Neuronal stem cell (in vitro differentiated cells): ENCODE results near the gene VPS33B.

Experiments used
- DNase-seq: peaks from one replicate; pipeline ENCODE4 v3.0.0-alpha.2; 2013; ENCODE audit warnings: low spot score
- H2AFZ ChIP-seq: one replicate; pipeline ENCODE4 v1.6.1; 2013; ENCODE audit warnings: mild to moderate bottlenecking, low read length, inconsistent platforms
- H2AK5ac ChIP-seq: 2 replicates; pipeline ENCODE4 v1.6.1; 2013; ENCODE audit warnings: low read depth, mild to moderate bottlenecking, inconsistent platforms, low read length, moderate library complexity, mixed read lengths
- H2BK120ac ChIP-seq: 2 replicates; pipeline ENCODE4 v1.6.1; 2013; ENCODE audit warnings: low read depth, mild to moderate bottlenecking, inconsistent platforms, low read length, moderate library complexity, mixed read lengths
- H2BK12ac ChIP-seq: one replicate; pipeline ENCODE4 v1.6.1; 2013; ENCODE audit warnings: low read length, inconsistent platforms
- H2BK15ac ChIP-seq: 2 replicates; pipeline ENCODE4 v1.6.1; 2013; ENCODE audit warnings: mild to moderate bottlenecking, low read length, inconsistent platforms, mixed read lengths
- H2BK5ac ChIP-seq: one replicate; pipeline ENCODE4 v1.6.1; 2013; ENCODE audit warnings: inconsistent platforms, mild to moderate bottlenecking, low read length, moderate library complexity
- H3K14ac ChIP-seq: one replicate; pipeline ENCODE4 v1.6.1; 2013; ENCODE audit warnings: low read length, inconsistent platforms
- H3K18ac ChIP-seq: 2 replicates; pipeline ENCODE4 v1.6.1; 2013; ENCODE audit warnings: low read length, inconsistent platforms
- H3K23ac ChIP-seq: 2 replicates; pipeline ENCODE4 v1.6.1; 2013; ENCODE audit warnings: low read depth, mild to moderate bottlenecking, mixed read lengths, low read length, inconsistent platforms; ENCODE audit not compliant: poor library complexity
- H3K27ac ChIP-seq: replicated peaks from 3 replicates; pipeline ENCODE4 v1.5.1; 2013; ENCODE audit warnings: low read length, inconsistent platforms
- H3K27me3 ChIP-seq, 3 experiments: 2 replicates each; pipeline ENCODE4 v1.6.1; 2013; ENCODE audit warnings: low read length in 3 of 3, mild to moderate bottlenecking in 2 of 3, inconsistent platforms in 1 of 3, low read depth in 1 of 3, mixed read lengths in 1 of 3, moderate library complexity in 1 of 3; ENCODE audit not compliant: control insufficient read depth in 3 of 3, insufficient read depth in 3 of 3
- H3K36me3 ChIP-seq, 2 donors: replicated peaks in 1 of 2; 2 replicates each; pipeline ENCODE4 v1.6.1; 2013; ENCODE audit warnings: low read length in 2 of 2; ENCODE audit not compliant: control insufficient read depth in 2 of 2, insufficient read depth in 2 of 2
- H3K4ac ChIP-seq: 2 replicates; pipeline ENCODE4 v1.6.1; 2013; ENCODE audit warnings: inconsistent platforms, mild to moderate bottlenecking, low read length, moderate library complexity
- H3K4me1 ChIP-seq, 2 donors: 1 replicate in 1 of 2; 2 replicates in 1 of 2; pipeline ENCODE4 v1.6.1; 2013; ENCODE audit warnings: low read length in 2 of 2, low read depth in 1 of 2; ENCODE audit not compliant: control insufficient read depth in 2 of 2, insufficient read depth in 1 of 2
- H3K4me2 ChIP-seq: one replicate; pipeline ENCODE4 v1.6.1; 2013; ENCODE audit warnings: mild to moderate bottlenecking, low read length, inconsistent platforms; ENCODE audit not compliant: insufficient read depth, poor library complexity, severe bottlenecking
- H3K4me3 ChIP-seq, 2 donors: 2 replicates each; pipeline ENCODE4 v1.5.1; 2013; ENCODE audit warnings: low read length in 2 of 2, mild to moderate bottlenecking in 2 of 2, inconsistent platforms in 1 of 2, moderate library complexity in 1 of 2
- H3K79me1 ChIP-seq: one replicate; pipeline ENCODE4 v1.6.1; 2013; ENCODE audit warnings: low read depth, mild to moderate bottlenecking, inconsistent platforms, low read length, moderate library complexity
- H3K9ac ChIP-seq: one replicate; pipeline ENCODE4 v1.6.1; 2013; ENCODE audit warnings: mild to moderate bottlenecking, low read depth, low read length, inconsistent platforms; ENCODE audit not compliant: poor library complexity
- H3K9me3 ChIP-seq, 2 donors: replicated peaks in 1 of 2; 2 replicates each; pipeline versions ENCODE3 to v1.6.1; 2013; ENCODE audit warnings: low read length in 2 of 2, mild to moderate bottlenecking in 2 of 2, inconsistent platforms in 1 of 2, low read depth in 1 of 2, mixed read lengths in 1 of 2, moderate library complexity in 1 of 2; ENCODE audit not compliant: control insufficient read depth in 2 of 2, insufficient read depth in 1 of 2
- H4K8ac ChIP-seq: one replicate; pipeline ENCODE4 v1.6.1; 2013; ENCODE audit warnings: low read depth, mild to moderate bottlenecking, inconsistent platforms, low read length, moderate library complexity
- H4K91ac ChIP-seq: one replicate; pipeline ENCODE4 v1.6.1; 2013; ENCODE audit warnings: low read length, low read depth, mild to moderate bottlenecking, inconsistent platforms; ENCODE audit not compliant: poor library complexity
- WGBS, 2 donors: extraction: QIAGEN DNeasy Blood & Tissue Kit; methylation state at CpG; one replicate each; pipeline ENCODE4 v1.1.7; 2013; ENCODE audit warnings: missing lambda C conversion rate in 2 of 2, mixed read lengths in 1 of 2; ENCODE audit not compliant: insufficient read length in 2 of 2, insufficient replicate concordance in 1 of 2; ENCODE audit errors: extremely low coverage in 2 of 2; 5-methylcytosine and 5-hydroxymethylcytosine counted together

Gene VPS33B

DNA sequence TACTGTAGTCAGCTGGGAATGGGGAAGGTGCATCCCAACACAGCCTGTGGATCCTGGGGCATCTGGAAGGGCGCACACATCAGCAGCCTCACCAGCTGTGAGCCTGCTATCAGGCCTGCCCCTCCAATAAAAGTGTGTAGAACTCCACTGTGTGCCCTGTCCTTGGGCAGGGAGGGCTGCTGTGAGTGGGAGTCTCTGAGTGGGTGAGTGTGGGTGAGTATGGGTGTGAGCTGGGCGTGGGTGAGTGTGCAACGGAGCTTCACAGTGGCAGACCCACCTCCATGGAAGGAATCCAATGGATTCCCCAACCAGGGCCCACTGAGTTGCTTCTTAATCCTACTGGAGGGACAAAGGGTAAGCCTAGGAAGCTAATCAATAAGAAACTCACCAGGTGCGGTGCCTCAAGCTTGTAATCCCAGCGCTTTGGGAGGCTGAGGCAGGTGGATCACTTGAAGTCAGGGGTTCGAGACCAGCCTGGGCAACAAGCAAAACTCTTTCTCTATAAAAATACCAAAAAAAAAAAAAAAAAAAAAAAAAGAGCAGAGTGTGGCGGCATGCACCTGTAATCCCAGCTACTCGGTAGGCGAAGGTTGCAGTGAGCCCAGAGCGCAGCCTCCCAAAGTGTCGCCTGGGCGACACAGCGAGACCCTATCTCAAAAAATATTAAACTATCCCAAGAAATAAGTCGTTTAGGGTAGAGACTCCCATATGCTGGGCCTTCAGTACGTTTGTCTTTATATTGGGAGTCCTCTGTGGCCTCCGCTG is 68.3 kb downstream of the VPS33B start:
- Histone ChIP-seq H3K4me3 (no peak overlapping the region), H3K27ac (no peak overlapping the region)

GRCh38 chr15:90952901-90953677 is 69.3 kb downstream of the VPS33B start:
- Histone ChIP-seq H3K9ac (peak overlapping the region; percentile 70), H3K14ac (no peak overlapping the region), H2AK5ac (no peak overlapping the region), H3K27ac (no peak overlapping the region), H4K8ac (no peak overlapping the region), H3K27me3 (peaks cover 0 to 4% (median 0%) of the 10 kb centered on the region in 3 experiments), H3K23ac (no peak overlapping the region), H3K4me2 (no peak overlapping the region), H2BK12ac (no peak overlapping the region), H4K91ac (no peak overlapping the region), H2BK120ac (no peak overlapping the region), H3K18ac (no peak overlapping the region), H2BK15ac (no peak overlapping the region), H3K9me3 (peaks cover 0 to 1% of the 10 kb centered on the region in 2 donors), H3K36me3 (peaks cover 43 to 59% of the 10 kb centered on the region in 2 donors), H2BK5ac (peak overlapping the region; percentile 11), H3K79me1 (peaks cover 9% of the 10 kb centered on the region), H3K4ac (no peak overlapping the region), H3K4me3 (no peak overlapping the region), H3K4me1 (peaks cover 0 to 10% of the 10 kb centered on the region in 2 donors), H2AFZ (no peak overlapping the region)
- no peak for DNase-seq
- no CpG with 5 or more reads among the region's 14 CpGs for WGBS, 2 donors

More for the DNA sequence above, 68.3 kb downstream of the VPS33B start:
- Histone ChIP-seq H4K91ac (no peak overlapping the region), H3K23ac (peak overlapping the region; percentile 85), H2BK15ac (no peak overlapping the region), H3K18ac (no peak overlapping the region), H3K4me1 (peaks cover 0 to 10% of the 10 kb centered on the region in 2 donors), H2BK12ac (no peak overlapping the region), H3K9me3 (peaks cover 0 to 1% of the 10 kb centered on the region in 2 donors), H3K36me3 (peaks cover 36 to 51% of the 10 kb centered on the region in 2 donors), H4K8ac (peak overlapping the region; percentile 48), H3K27me3 (peaks cover 0 to 4% (median 0%) of the 10 kb centered on the region in 3 experiments), H3K79me1 (peaks cover 10% of the 10 kb centered on the region), H2BK120ac (no peak overlapping the region), H2AFZ (peak overlapping the region; percentile 65), H2BK5ac (peak overlapping the region; percentile 46), H3K4ac (no peak overlapping the region), H3K14ac (no peak overlapping the region), H3K4me2 (no peak overlapping the region), H3K9ac (peak overlapping the region; percentile 24), H2AK5ac (no peak overlapping the region)
- no peak for DNase-seq
- no CpG with 5 or more reads among the region's 16 CpGs for WGBS, 2 donors

- H3K9me3 ChIP-seq, result peaks cover 0 to 1% of the 10 kb centered on the region in 2 donors
- peaks cover 4% of the 10 kb centered on the region for H3K79me1 ChIP-seq
- no peak overlapping the region for H2BK15ac ChIP-seq
- no peak overlapping the region for H3K27ac ChIP-seq
- no peak overlapping the region for H2BK5ac ChIP-seq
- H3K4me1 ChIP-seq, result no peaks in the 10 kb centered on the region
- no peak overlapping the region for H3K4me2 ChIP-seq
- H3K14ac ChIP-seq, result no peak overlapping the region
- no CpG with 5 or more reads among the region's 6 CpGs for WGBS, 2 donors
- H2BK120ac ChIP-seq, result no peak overlapping the region
- no peaks in the 10 kb centered on the region for H3K27me3 ChIP-seq
- H2BK12ac ChIP-seq, result no peak overlapping the region
- H2AFZ ChIP-seq, result no peak overlapping the region
- H3K9ac ChIP-seq, result no peak overlapping the region
- H3K36me3 ChIP-seq, result peaks cover 56 to 81% of the 10 kb centered on the region in 2 donors
- DNase-seq, result no peak
- H2AK5ac ChIP-seq, result no peak overlapping the region
- no peak overlapping the region for H4K8ac ChIP-seq
- H3K18ac ChIP-seq, result no peak overlapping the region
- H3K23ac ChIP-seq, result no peak overlapping the region
- H3K4me3 ChIP-seq, result no peak overlapping the region
- H4K91ac ChIP-seq, result no peak overlapping the region
- H3K4ac ChIP-seq, result no peak overlapping the region
Measured at GRCh38 chr15:90950676-90951075, 71.7 kb downstream of the VPS33B start.
